ENCODE results near the gene CPM.

DNA sequence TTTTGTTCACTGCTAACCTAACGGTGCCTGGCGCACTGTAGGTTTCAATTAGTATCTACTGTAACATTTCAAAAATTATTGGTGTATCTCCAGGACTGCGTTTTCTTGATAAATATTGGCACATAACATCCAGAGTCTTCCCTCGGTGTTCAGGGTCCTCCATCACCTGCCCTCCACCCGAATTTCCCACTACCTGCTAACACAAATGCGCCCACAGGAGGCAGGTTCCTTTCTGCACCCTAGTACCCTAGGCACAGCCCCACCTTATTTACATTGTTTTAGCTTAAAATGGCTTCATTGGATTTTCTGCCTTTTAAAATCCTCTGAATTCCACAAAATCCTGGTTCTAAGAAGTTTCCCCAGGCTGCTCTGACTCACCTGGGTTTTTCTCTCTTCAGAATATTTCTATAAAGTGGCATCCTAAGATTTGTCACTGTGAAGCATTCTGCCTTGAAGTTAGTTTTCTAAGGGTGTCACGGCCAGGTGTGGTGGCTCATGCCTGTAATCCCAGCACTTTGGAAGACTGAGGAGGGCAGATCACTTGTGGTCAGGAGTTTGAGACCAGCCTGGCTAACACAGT is 38.6 kb downstream of the CPM start:
- TF ChIP-seq POLR2A (IDR thresholded peaks at IDR 0.05), result no peak
- TF ChIP-seq, protein P1, sequence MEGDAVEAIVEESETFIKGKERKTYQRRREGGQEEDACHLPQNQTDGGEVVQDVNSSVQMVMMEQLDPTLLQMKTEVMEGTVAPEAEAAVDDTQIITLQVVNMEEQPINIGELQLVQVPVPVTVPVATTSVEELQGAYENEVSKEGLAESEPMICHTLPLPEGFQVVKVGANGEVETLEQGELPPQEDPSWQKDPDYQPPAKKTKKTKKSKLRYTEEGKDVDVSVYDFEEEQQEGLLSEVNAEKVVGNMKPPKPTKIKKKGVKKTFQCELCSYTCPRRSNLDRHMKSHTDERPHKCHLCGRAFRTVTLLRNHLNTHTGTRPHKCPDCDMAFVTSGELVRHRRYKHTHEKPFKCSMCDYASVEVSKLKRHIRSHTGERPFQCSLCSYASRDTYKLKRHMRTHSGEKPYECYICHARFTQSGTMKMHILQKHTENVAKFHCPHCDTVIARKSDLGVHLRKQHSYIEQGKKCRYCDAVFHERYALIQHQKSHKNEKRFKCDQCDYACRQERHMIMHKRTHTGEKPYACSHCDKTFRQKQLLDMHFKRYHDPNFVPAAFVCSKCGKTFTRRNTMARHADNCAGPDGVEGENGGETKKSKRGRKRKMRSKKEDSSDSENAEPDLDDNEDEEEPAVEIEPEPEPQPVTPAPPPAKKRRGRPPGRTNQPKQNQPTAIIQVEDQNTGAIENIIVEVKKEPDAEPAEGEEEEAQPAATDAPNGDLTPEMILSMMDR (IDR thresholded peaks at IDR 0.05), result no peak

All from Peyer's patch (tissue), 4 donors.